ENCODE results near the gene CPLANE2. TPM values are rescaled to one million over a fixed set of nuclear protein-coding genes. Genes with fewer than 3 reads are reported as not detected.

CPLANE2 gene
- total RNA-seq, 1 experiment from 2014 or later = 4.5 TPM

GRCh38 chr1:16267690-16268180 lies 30.8 kb upstream of the CPLANE2 start:
- H3K9me3 ChIP-seq (ENCODE audit: insufficient read depth, low read depth) = no peaks in the 10 kb centered on the region
- TF ChIP-seq EZH2 (IDR thresholded peaks at IDR 0.05; ENCODE audit: low read depth) (no peak), CTCF (conservative IDR thresholded peaks at IDR 0.05) (no peak)
- CTCF ChIA-PET = no interaction called here
- no peaks in the 10 kb centered on the region for H3K79me2 ChIP-seq (ENCODE audit: low read depth)
- no peak overlapping the region for H2AFZ ChIP-seq
- no peaks in the 10 kb centered on the region for H3K27me3 ChIP-seq (ENCODE audit: insufficient read depth, low read depth)
- no peaks in the 10 kb centered on the region for H3K9me2 ChIP-seq (ENCODE audit: insufficient read depth)
- no peaks in the 10 kb centered on the region for H4K20me1 ChIP-seq (ENCODE audit: insufficient read depth)
- intact Hi-C loops (cut with micrococcal nuclease; ENCODE audit: unreplicated experiment) = no loop called here
- no peaks in the 10 kb centered on the region for H3K36me3 ChIP-seq (ENCODE audit: low read depth)
- no peak overlapping the region for H3K27ac ChIP-seq
- BruUV-seq (replicated peaks) = no TSS peak
- no peak overlapping the region for H3K4me2 ChIP-seq
- no peak for DNase-seq
- no peak overlapping the region for H3K4me3 ChIP-seq
- no peaks in the 10 kb centered on the region for H3F3A ChIP-seq (ENCODE audit: insufficient read depth, low read depth)
- POLR2A ChIA-PET (ENCODE audit: unreplicated experiment) = no interaction called here
- H3K4me1 ChIP-seq (replicated peaks; ENCODE audit: insufficient read depth) = no peaks in the 10 kb centered on the region

- no peaks in the 10 kb centered on the region for H3K27me3 ChIP-seq (ENCODE audit: insufficient read depth, low read depth)
- no peaks in the 10 kb centered on the region for H3K79me2 ChIP-seq (ENCODE audit: low read depth)
- H3K9me2 ChIP-seq (ENCODE audit: insufficient read depth) = no peaks in the 10 kb centered on the region
- intact Hi-C loops (cut with micrococcal nuclease; ENCODE audit: unreplicated experiment) = no loop called here
- H2AFZ ChIP-seq = no peak overlapping the region
- H4K20me1 ChIP-seq (ENCODE audit: insufficient read depth) = no peaks in the 10 kb centered on the region
- no TSS peak for BruUV-seq (replicated peaks)
- H3K27ac ChIP-seq = no peak overlapping the region
- H3K9me3 ChIP-seq (ENCODE audit: insufficient read depth, low read depth) = no peaks in the 10 kb centered on the region
- ChIA-PET CTCF (no interaction called here), POLR2A (ENCODE audit: unreplicated experiment) (no interaction called here)
- H3F3A ChIP-seq (ENCODE audit: insufficient read depth, low read depth) = no peaks in the 10 kb centered on the region
- H3K4me3 ChIP-seq = no peak overlapping the region
- TF ChIP-seq CTCF (conservative IDR thresholded peaks at IDR 0.05) = no peak
- no peak for TF ChIP-seq EZH2 (IDR thresholded peaks at IDR 0.05; ENCODE audit: low read depth)
- no peak for DNase-seq
- H3K4me2 ChIP-seq = no peak overlapping the region
- no peaks in the 10 kb centered on the region for H3K36me3 ChIP-seq (ENCODE audit: low read depth)
- H3K4me1 ChIP-seq (replicated peaks; ENCODE audit: insufficient read depth) = no peaks in the 10 kb centered on the region
Observed at GRCh38 chr1:16266411-16267118, 29.6 kb upstream of the CPLANE2 start.

GRCh38 chr1:16262067-16262466 lies 25.1 kb upstream of the CPLANE2 start:
- intact Hi-C loops (cut with micrococcal nuclease; ENCODE audit: unreplicated experiment) = no loop called here
- H4K20me1 ChIP-seq (ENCODE audit: insufficient read depth) = no peaks in the 10 kb centered on the region
- no peak overlapping the region for H3K27ac ChIP-seq
- TF ChIP-seq EZH2 (IDR thresholded peaks at IDR 0.05; ENCODE audit: low read depth) = no peak
- TF ChIP-seq CTCF (conservative IDR thresholded peaks at IDR 0.05) = no peak
- H3K79me2 ChIP-seq (ENCODE audit: low read depth) = no peaks in the 10 kb centered on the region
- no peaks in the 10 kb centered on the region for H3K27me3 ChIP-seq (ENCODE audit: insufficient read depth, low read depth)
- H3K9me2 ChIP-seq (ENCODE audit: insufficient read depth) = no peaks in the 10 kb centered on the region
- no peak overlapping the region for H2AFZ ChIP-seq
- 0 out of 2 replicates have a peak, but pooled peaks cover 6% of the 10 kb centered on the region for H3K4me1 ChIP-seq (replicated peaks; ENCODE audit: insufficient read depth)
- H3F3A ChIP-seq (ENCODE audit: insufficient read depth, low read depth) = no peaks in the 10 kb centered on the region
- CTCF ChIA-PET = interaction anchor here (1.2 kb wide), 1 partner anchor 14 kb away, joined by 5 read pairs; no protein-coding TSS in a partner anchor
- no peak overlapping the region for H3K4me3 ChIP-seq
- H3K36me3 ChIP-seq (ENCODE audit: low read depth) = no peaks in the 10 kb centered on the region
- BruUV-seq (replicated peaks) = no TSS peak
- POLR2A ChIA-PET (ENCODE audit: unreplicated experiment) = no interaction called here
- DNase-seq = no peak
- H3K4me2 ChIP-seq = no peak overlapping the region
- H3K9me3 ChIP-seq (ENCODE audit: insufficient read depth, low read depth) = no peaks in the 10 kb centered on the region
